SU-DHL-6 (cell line): ENCODE data around the gene PUS1.
"Not testable (repeated sequence)": the region's sequence is repeated elsewhere in the genome, so short reads cannot be mapped to it uniquely, and the experiment has no call there.

Experiments
- H2AFZ ChIP-seq: fragments of 200-600 bp; sonication (generic); 2 replicates; pipeline ENCODE4 v1.6.1; 2014; ENCODE audit warnings: low read depth, mild to moderate bottlenecking, moderate library complexity, mixed read lengths, antibody characterized with exemption, low read length; ENCODE audit not compliant: severe bottlenecking
- H3F3A ChIP-seq: fragments of 200-600 bp; shearing (Covaris generic); 2 replicates; pipeline ENCODE4 v1.6.0; 2016; ENCODE audit warnings: antibody characterized with exemption, mild to moderate bottlenecking; ENCODE audit not compliant: insufficient read depth
- H3K27ac ChIP-seq: fragments of 200-600 bp; sonication (generic); 2 replicates; pipeline ENCODE4 v1.5.1; 2016; ENCODE audit warnings: low read depth, mild to moderate bottlenecking, low read length, moderate library complexity, mixed read lengths
- H3K27me3 ChIP-seq: fragments of 200-600 bp; sonication (generic), shearing (Covaris generic); 2 replicates; pipeline ENCODE4 v1.6.0; 2014; ENCODE audit warnings: mild to moderate bottlenecking, low read length
- H3K36me3 ChIP-seq: fragments of 200-600 bp; sonication (generic); 2 replicates; pipeline ENCODE4 v1.6.1; 2014; ENCODE audit warnings: mild to moderate bottlenecking, low read length, mixed read lengths
- H3K4me2 ChIP-seq: fragments of 300-600, 200-600 bp; shearing (Covaris generic), sonication (generic); 2 replicates; pipeline ENCODE4 v1.6.0; 2014; ENCODE audit warnings: low read length, low read depth, mild to moderate bottlenecking; ENCODE audit not compliant: poor library complexity, severe bottlenecking
- H3K4me3 ChIP-seq: fragments of 200-600 bp; sonication (generic); 2 replicates; pipeline ENCODE4 v1.5.1; 2014; ENCODE audit warnings: antibody characterized with exemption, low read length, mild to moderate bottlenecking, mixed read lengths; ENCODE audit not compliant: insufficient read depth, poor library complexity, severe bottlenecking
- H3K79me2 ChIP-seq: fragments of 200-600 bp; sonication (generic); 2 replicates; pipeline ENCODE4 v1.6.1; 2014; ENCODE audit warnings: mild to moderate bottlenecking, low read length, moderate library complexity; ENCODE audit not compliant: insufficient read depth
- H3K9ac ChIP-seq: fragments of 200-600 bp; sonication (generic); 2 replicates; pipeline ENCODE4 v1.7.0; 2014; ENCODE audit warnings: mild to moderate bottlenecking, low read length
- H3K9me2 ChIP-seq: fragments of 200-600 bp; sonication (generic); replicated peaks from 2 replicates; pipeline ENCODE4 v1.6.1; 2014; ENCODE audit warnings: low read length; ENCODE audit not compliant: insufficient read depth
- H3K9me3 ChIP-seq: fragments of 200-600 bp; sonication (generic); 2 replicates; pipeline ENCODE4 v1.6.1; 2014; ENCODE audit warnings: low read length, mixed read lengths; ENCODE audit not compliant: insufficient read depth
- H4K20me1 ChIP-seq: fragments of 200-600 bp; sonication (generic); 2 replicates; pipeline ENCODE4 v1.6.1; 2014; ENCODE audit warnings: low read depth, mild to moderate bottlenecking, antibody characterized with exemption, low read length, moderate library complexity, mixed read lengths
- CTCF ChIP-seq: fragments of 200-600 bp; sonication (generic); IDR thresholded peaks from one replicate; pipeline ENCODE4 v1.5.1; 2017; ENCODE audit warnings: antibody characterized with exemption, mild to moderate bottlenecking, low read length, moderate library complexity; ENCODE audit not compliant: insufficient read depth, poor library complexity, severe bottlenecking
- EZH2phosphoT487 ChIP-seq: fragments of 200-600 bp; sonication (generic), shearing (Covaris generic); conservative IDR thresholded peaks from 2 replicates; pipeline ENCODE4 v1.6.1; 2018; ENCODE audit warnings: mild to moderate bottlenecking, antibody characterized with exemption, low read length, moderate library complexity, mixed read lengths

The PUS1 gene

GRCh38 chr12:131885543-131886057 lies 43.5 kb upstream of the PUS1 start:
- H3K9me2 ChIP-seq, result no peaks in the 10 kb centered on the region
- no peaks in the 10 kb centered on the region for H3K27me3 ChIP-seq
- H3K4me2 ChIP-seq, result no peak overlapping the region
- H3K9me3 ChIP-seq, result no peaks in the 10 kb centered on the region
- no peaks in the 10 kb centered on the region for H4K20me1 ChIP-seq
- no peak overlapping the region for H3K27ac ChIP-seq
- no peak overlapping the region for H2AFZ ChIP-seq
- TF ChIP-seq CTCF (no peak), EZH2phosphoT487 (no peak)
- H3K36me3 ChIP-seq, result no peaks in the 10 kb centered on the region
- H3K9ac ChIP-seq, result no peak overlapping the region
- no peaks in the 10 kb centered on the region for H3K79me2 ChIP-seq
- H3F3A ChIP-seq, result no peaks in the 10 kb centered on the region
- no peak overlapping the region for H3K4me3 ChIP-seq

- not testable (repeated sequence) for H3K27ac ChIP-seq, H3K4me3 ChIP-seq, H2AFZ ChIP-seq, H4K20me1 ChIP-seq, H3K79me2 ChIP-seq, H3K9me3 ChIP-seq, H3K27me3 ChIP-seq, H3F3A ChIP-seq, H3K4me2 ChIP-seq, H3K36me3 ChIP-seq, H3K9ac ChIP-seq, H3K9me2 ChIP-seq
These were observed 37.4 kb upstream of the PUS1 start for GRCh38 chr12:131891722-131892121.

- Histone ChIP-seq H3F3A (no peaks in the 10 kb centered on the region), H3K9ac (no peak overlapping the region), H4K20me1 (no peaks in the 10 kb centered on the region), H3K9me2 (no peaks in the 10 kb centered on the region), H3K4me2 (no peak overlapping the region), H3K79me2 (no peaks in the 10 kb centered on the region), H3K27me3 (no peaks in the 10 kb centered on the region), H3K9me3 (no peaks in the 10 kb centered on the region), H2AFZ (no peak overlapping the region), H3K36me3 (no peaks in the 10 kb centered on the region), H3K27ac (no peak overlapping the region), H3K4me3 (no peak overlapping the region)
- TF ChIP-seq EZH2phosphoT487, result no peak
- TF ChIP-seq CTCF, result no peak
These were observed 36.1 kb upstream of the PUS1 start for GRCh38 chr12:131892711-131893604.

GRCh38 chr12:131893605-131894312 lies 35.3 kb upstream of the PUS1 start:
- no peak overlapping the region for H2AFZ ChIP-seq

More at GRCh38 chr12:131893605-131894312, 35.3 kb upstream of the PUS1 start:
- Histone ChIP-seq H3K9ac (no peak overlapping the region), H4K20me1 (no peaks in the 10 kb centered on the region), H3K27me3 (no peaks in the 10 kb centered on the region), H3K4me3 (no peak overlapping the region), H3K27ac (no peak overlapping the region), H3K9me3 (no peaks in the 10 kb centered on the region), H3F3A (no peaks in the 10 kb centered on the region), H3K36me3 (no peaks in the 10 kb centered on the region), H3K79me2 (no peaks in the 10 kb centered on the region), H3K9me2 (no peaks in the 10 kb centered on the region), H3K4me2 (no peak overlapping the region)
- no peak for TF ChIP-seq CTCF
- TF ChIP-seq EZH2phosphoT487, result no peak
